Activated T-cell treated with anti-CD3 and anti-CD28 coated beads, Interleukin-2, amount 50 U/mL, for 24 hours (primary cell): ENCODE results near the gene PAPPA2.

Source experiments
- DNase-seq: peaks from one replicate; pipeline ENCODE4 v3.0.0-alpha.2; 2020
- H3K27ac Mint-ChIP-seq: 2 replicates; pipeline ENCODE4 v1.8.0; 2020; ENCODE audit warnings: mild to moderate bottlenecking, mixed read lengths
- H3K27me3 Mint-ChIP-seq: 2 replicates; pipeline ENCODE4 v1.8.0; 2020; ENCODE audit warnings: mixed read lengths
- H3K36me3 Mint-ChIP-seq: 2 replicates; pipeline ENCODE4 v1.8.0; 2020; ENCODE audit warnings: low read depth, mixed read lengths
- H3K4me1 Mint-ChIP-seq: 2 replicates; pipeline ENCODE4 v1.8.0; 2020; ENCODE audit warnings: low read depth, mixed read lengths
- H3K4me3 Mint-ChIP-seq: 2 replicates; pipeline ENCODE4 v1.8.0; 2020; ENCODE audit warnings: mild to moderate bottlenecking, moderate library complexity, mixed read lengths
- H3K9me3 Mint-ChIP-seq: 2 replicates; pipeline ENCODE4 v1.8.0; 2020; ENCODE audit warnings: mixed read lengths

Gene PAPPA2

DNA sequence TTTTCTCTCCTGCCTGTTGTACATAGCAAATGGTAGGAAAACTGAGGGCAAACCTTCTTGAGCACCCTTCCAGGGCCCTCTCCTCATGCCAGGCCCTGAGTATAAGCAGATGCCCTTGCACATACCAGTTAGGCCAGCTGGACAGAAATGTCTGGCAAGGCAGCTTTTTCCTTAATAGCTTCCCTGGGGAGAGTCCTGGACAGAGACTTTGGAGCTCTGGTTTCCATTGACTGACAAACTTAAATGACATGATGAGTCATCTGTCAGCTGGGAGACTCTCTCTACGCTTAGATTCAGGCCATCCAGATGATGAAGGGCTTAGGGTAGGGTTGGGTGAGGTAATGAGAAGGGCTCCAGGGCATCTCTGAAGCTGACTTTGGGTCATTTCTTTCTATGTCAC lies 384.1 kb downstream of the PAPPA2 start:
- DNase-seq = no peak
- no peak overlapping the region for H3K27ac Mint-ChIP-seq

DNA sequence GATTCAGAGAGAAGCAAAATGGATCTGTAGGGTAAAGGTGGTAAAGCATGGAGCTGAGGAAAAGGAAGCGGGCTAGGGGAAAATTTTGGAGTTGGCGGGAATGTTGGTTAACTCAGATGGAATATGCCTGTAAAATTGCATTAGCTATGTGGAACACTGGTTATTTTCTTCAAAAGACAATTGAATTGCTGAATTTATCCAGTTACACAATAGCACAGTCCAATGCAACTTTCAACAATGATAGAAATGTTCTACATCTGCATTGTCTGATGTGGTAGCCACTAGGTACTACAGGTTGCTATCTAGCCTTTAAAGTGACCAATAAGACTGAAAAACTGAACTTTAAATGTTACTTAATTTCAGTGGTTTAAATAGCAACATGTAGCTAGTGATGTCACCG lies 386.3 kb downstream of the PAPPA2 start:
- H3K4me1 Mint-ChIP-seq = no peaks in the 10 kb centered on the region
- H3K4me3 Mint-ChIP-seq = no peak overlapping the region
- no peaks in the 10 kb centered on the region for H3K27me3 Mint-ChIP-seq
- no peak for DNase-seq
- H3K27ac Mint-ChIP-seq = no peak overlapping the region
- H3K9me3 Mint-ChIP-seq = no peaks in the 10 kb centered on the region
- no peaks in the 10 kb centered on the region for H3K36me3 Mint-ChIP-seq

More for the DNA sequence above, 384.1 kb downstream of the PAPPA2 start:
- peaks cover 3% of the 10 kb centered on the region for H3K27me3 Mint-ChIP-seq
- no peaks in the 10 kb centered on the region for H3K4me1 Mint-ChIP-seq
- H3K36me3 Mint-ChIP-seq = no peaks in the 10 kb centered on the region
- H3K9me3 Mint-ChIP-seq = no peaks in the 10 kb centered on the region
- H3K4me3 Mint-ChIP-seq = no peak overlapping the region

DNA sequence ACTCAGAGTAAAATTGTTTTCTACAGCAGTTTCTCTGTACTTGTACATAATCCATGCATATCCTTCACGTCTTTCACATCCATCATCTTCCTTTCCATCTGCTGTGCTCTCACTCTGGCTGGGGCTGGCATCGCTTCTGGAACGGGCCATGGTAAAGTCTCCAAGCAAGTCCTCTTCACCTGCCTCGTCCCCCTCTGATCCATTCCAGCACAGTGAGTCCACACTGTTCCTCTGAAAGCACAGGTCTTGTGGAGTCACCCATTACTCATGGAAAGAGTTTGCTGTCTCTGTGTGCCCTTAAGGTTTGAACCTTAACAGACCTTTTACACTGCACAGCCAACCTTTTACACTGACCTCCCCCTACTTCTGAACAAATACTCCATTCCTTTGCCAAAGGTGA lies 387.9 kb downstream of the PAPPA2 start:
- no peak for DNase-seq
- Mint-ChIP-seq H3K27ac (no peak overlapping the region), H3K4me1 (no peaks in the 10 kb centered on the region), H3K9me3 (no peaks in the 10 kb centered on the region), H3K27me3 (no peaks in the 10 kb centered on the region), H3K4me3 (no peak overlapping the region), H3K36me3 (no peaks in the 10 kb centered on the region)

DNA sequence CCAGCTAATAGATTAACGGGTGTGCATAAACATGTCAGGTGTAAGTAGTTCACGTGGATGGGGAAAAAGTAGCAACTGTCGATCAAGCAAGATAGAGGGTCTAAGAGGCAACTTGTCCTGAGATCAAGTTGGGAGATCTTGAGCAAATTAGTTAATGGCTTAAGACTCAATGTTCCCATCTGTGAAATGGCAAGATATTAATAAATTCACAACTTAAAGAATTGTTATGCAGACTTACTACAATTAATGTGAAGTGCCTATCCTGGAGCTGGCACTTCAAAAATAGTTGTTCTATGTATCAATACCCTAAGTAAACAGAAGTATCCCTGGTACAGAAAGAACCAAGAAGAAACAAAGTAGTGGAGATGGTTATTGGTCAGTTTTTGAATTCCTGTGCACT lies 389.1 kb downstream of the PAPPA2 start:
- Mint-ChIP-seq H3K4me3 (no peak overlapping the region), H3K36me3 (no peaks in the 10 kb centered on the region), H3K4me1 (no peaks in the 10 kb centered on the region), H3K27me3 (no peaks in the 10 kb centered on the region), H3K9me3 (no peaks in the 10 kb centered on the region), H3K27ac (no peak overlapping the region)
- no peak for DNase-seq

GRCh38 chr1:176853503-176853902 lies 390.5 kb downstream of the PAPPA2 start:
- H3K4me3 Mint-ChIP-seq = no peak overlapping the region
- no peaks in the 10 kb centered on the region for H3K27me3 Mint-ChIP-seq
- H3K27ac Mint-ChIP-seq = no peak overlapping the region
- no peaks in the 10 kb centered on the region for H3K9me3 Mint-ChIP-seq
- H3K4me1 Mint-ChIP-seq = no peaks in the 10 kb centered on the region
- no peak for DNase-seq
- H3K36me3 Mint-ChIP-seq = no peaks in the 10 kb centered on the region

DNA sequence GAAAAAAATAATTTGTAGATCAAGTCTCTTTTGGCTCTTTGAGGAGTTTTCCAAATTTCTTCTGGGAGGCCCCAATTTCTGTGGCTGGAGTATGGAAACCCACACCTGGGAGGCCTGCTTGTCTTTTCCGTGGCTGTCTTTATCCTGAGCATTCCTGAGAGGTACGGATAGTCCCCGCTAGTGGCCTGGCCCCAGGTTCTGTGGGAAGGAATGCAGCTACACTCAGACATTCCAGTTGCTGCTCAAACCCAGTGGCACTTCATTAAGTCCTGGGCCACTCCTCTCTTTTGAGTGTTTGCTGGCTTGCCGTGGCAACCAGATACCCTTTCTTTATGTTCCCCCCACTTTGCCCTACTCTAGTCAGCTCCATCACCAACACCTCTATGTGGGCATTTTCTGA lies 391.1 kb downstream of the PAPPA2 start:
- no peak for DNase-seq
- Mint-ChIP-seq H3K27me3 (no peaks in the 10 kb centered on the region), H3K9me3 (no peaks in the 10 kb centered on the region), H3K27ac (no peak overlapping the region), H3K4me3 (no peak overlapping the region), H3K36me3 (no peaks in the 10 kb centered on the region), H3K4me1 (no peaks in the 10 kb centered on the region)

GRCh38 chr1:176854758-176855745 lies 392.1 kb downstream of the PAPPA2 start:
- DNase-seq = no peak
- Mint-ChIP-seq H3K36me3 (no peaks in the 10 kb centered on the region), H3K4me1 (no peaks in the 10 kb centered on the region), H3K27ac (no peak overlapping the region), H3K4me3 (no peak overlapping the region), H3K9me3 (no peaks in the 10 kb centered on the region), H3K27me3 (no peaks in the 10 kb centered on the region)

GRCh38 chr1:176857632-176858031 lies 394.7 kb downstream of the PAPPA2 start:
- H3K9me3 Mint-ChIP-seq = no peaks in the 10 kb centered on the region

DNA sequence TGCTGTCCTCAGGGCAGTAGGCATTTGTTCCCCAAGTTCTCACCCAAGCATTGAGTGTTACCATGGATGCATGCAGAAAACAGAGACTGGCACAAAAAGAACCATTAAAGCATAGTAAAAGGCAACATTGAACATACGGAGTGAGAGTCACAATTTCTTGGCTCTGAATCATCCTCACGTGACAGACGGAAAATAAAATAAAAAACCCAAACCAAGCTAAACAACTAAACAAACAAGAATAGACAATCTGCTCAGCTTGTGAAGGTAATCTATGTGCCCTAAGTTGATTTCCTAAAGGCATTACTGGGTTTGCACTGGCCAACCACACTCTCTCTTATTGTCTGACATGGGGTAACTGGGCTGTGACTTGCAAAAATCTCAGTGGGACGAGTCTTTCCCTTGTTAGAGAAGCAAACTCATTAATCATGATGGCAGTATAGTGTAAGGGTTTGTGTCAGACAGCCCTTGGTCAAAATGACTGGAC lies 395.5 kb downstream of the PAPPA2 start:
- peaks cover 4% of the 10 kb centered on the region for H3K27me3 Mint-ChIP-seq
- H3K36me3 Mint-ChIP-seq = no peaks in the 10 kb centered on the region
- H3K9me3 Mint-ChIP-seq = no peaks in the 10 kb centered on the region
- H3K4me1 Mint-ChIP-seq = no peaks in the 10 kb centered on the region
- H3K27ac Mint-ChIP-seq = no peak overlapping the region
- DNase-seq = no peak
- H3K4me3 Mint-ChIP-seq = no peak overlapping the region

More at GRCh38 chr1:176857632-176858031, 394.7 kb downstream of the PAPPA2 start:
- peaks cover 4% of the 10 kb centered on the region for H3K27me3 Mint-ChIP-seq
- H3K27ac Mint-ChIP-seq = no peak overlapping the region
- H3K36me3 Mint-ChIP-seq = no peaks in the 10 kb centered on the region
- no peak for DNase-seq
- H3K4me3 Mint-ChIP-seq = no peak overlapping the region
- no peaks in the 10 kb centered on the region for H3K4me1 Mint-ChIP-seq

- no peaks in the 10 kb centered on the region for H3K36me3 Mint-ChIP-seq
- no peak overlapping the region for H3K4me3 Mint-ChIP-seq
- H3K4me1 Mint-ChIP-seq = no peaks in the 10 kb centered on the region
- no peak for DNase-seq
- H3K27me3 Mint-ChIP-seq = peaks cover 4% of the 10 kb centered on the region
- H3K9me3 Mint-ChIP-seq = no peaks in the 10 kb centered on the region
- no peak overlapping the region for H3K27ac Mint-ChIP-seq
Observed at GRCh38 chr1:176863613-176864012, 400.6 kb downstream of the PAPPA2 start.

DNA sequence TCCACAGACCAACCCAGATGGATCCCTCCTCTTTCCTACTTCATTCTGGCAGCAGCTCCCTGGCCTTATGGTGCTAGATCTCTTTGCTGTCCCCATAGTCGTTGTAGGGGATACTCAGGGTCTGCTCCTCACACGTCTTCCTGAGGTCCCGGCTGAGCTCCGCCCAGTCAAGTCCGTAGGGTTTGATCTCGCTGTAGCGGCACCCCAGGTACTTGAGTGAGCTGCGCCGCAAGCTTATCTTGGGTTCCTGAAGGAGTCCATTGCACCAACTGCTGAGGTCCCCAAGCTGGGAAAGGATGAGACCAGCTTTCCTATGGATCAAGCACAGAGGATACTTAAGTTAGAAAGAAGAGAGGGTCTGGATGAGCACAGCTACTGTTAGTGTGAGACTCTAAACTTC lies 401.2 kb downstream of the PAPPA2 start:
- no peak for DNase-seq
- Mint-ChIP-seq H3K4me1 (no peaks in the 10 kb centered on the region), H3K27ac (no peak overlapping the region), H3K36me3 (no peaks in the 10 kb centered on the region), H3K9me3 (no peaks in the 10 kb centered on the region), H3K4me3 (no peak overlapping the region), H3K27me3 (peaks cover 4% of the 10 kb centered on the region)

GRCh38 chr1:176866011-176866714 lies 403.2 kb downstream of the PAPPA2 start:
- no peaks in the 10 kb centered on the region for H3K9me3 Mint-ChIP-seq
- H3K4me3 Mint-ChIP-seq = no peak overlapping the region
- DNase-seq = no peak

GRCh38 chr1:176869577-176869976 lies 406.6 kb downstream of the PAPPA2 start:
- Mint-ChIP-seq H3K4me1 (no peaks in the 10 kb centered on the region), H3K36me3 (no peaks in the 10 kb centered on the region), H3K4me3 (no peak overlapping the region), H3K27me3 (no peaks in the 10 kb centered on the region), H3K27ac (no peak overlapping the region), H3K9me3 (no peaks in the 10 kb centered on the region)
- no peak for DNase-seq

More at GRCh38 chr1:176866011-176866714, 403.2 kb downstream of the PAPPA2 start:
- H3K27ac Mint-ChIP-seq = no peak overlapping the region
- no peaks in the 10 kb centered on the region for H3K4me1 Mint-ChIP-seq
- H3K36me3 Mint-ChIP-seq = no peaks in the 10 kb centered on the region
- peaks cover 4% of the 10 kb centered on the region for H3K27me3 Mint-ChIP-seq

DNA sequence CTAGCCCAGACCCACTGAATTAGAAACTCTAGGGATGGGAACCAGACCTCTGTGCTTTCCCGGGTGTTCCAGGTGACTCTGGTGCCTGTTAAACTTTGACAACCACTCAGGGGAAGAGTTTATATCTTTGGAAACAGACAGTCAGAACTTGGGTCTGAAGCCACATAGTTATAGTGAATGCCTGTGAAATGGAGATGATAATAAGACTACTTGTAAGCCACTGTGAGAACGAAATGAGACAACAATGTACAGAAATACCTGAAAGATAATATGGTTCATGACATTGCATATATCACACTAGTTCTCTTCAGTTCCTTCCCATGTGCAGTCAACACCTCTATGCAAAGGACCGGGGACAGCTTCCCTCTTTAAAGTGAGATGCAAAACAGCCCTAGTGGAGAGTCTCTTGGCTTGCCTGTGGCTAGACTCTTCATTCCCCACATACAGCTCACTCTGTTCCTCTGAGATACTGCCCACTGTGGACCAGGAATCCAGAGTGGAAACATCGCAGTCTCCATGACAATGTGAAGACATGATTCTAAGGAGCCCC lies 414.1 kb downstream of the PAPPA2 start:
- Mint-ChIP-seq H3K27me3 (no peaks in the 10 kb centered on the region), H3K4me3 (no peak overlapping the region), H3K27ac (no peak overlapping the region), H3K4me1 (no peaks in the 10 kb centered on the region), H3K9me3 (no peaks in the 10 kb centered on the region), H3K36me3 (no peaks in the 10 kb centered on the region)
- no peak for DNase-seq
